ENCODE data around the gene FAM83C.

DNA sequence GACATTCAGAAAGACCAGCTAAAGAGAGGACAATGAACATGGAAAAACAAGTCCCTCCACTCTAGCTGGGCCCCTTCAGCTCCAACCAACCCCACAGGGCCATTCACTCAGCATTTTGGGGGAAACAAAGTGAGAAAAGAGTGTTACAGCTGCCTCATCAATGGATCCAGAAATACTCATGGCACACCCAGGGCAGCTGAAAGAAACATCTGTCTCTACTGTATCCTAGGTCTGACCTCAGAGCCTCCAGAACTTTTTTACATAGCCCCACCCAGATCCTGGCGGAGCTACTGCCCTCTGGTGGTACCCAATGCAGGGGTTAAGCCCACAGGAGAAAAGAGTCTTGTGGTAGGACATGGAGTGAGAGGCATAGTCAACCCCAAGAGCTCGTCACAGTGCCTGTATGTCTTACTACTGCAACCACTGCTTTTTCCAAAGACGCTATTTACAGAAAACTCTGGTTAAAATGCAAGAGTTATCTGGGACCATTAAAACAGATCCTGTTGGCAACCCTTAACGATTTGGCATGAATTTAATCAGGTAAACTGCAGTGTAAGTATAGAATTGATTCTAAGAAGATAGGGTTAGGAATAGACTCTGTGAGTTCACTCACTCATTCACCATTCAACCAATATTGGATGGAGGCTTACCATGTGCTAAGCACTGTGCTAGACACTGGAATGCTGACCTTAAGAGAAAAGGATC lies 37.4 kb upstream of the FAM83C start:
- TF ChIP-seq, protein P1, sequence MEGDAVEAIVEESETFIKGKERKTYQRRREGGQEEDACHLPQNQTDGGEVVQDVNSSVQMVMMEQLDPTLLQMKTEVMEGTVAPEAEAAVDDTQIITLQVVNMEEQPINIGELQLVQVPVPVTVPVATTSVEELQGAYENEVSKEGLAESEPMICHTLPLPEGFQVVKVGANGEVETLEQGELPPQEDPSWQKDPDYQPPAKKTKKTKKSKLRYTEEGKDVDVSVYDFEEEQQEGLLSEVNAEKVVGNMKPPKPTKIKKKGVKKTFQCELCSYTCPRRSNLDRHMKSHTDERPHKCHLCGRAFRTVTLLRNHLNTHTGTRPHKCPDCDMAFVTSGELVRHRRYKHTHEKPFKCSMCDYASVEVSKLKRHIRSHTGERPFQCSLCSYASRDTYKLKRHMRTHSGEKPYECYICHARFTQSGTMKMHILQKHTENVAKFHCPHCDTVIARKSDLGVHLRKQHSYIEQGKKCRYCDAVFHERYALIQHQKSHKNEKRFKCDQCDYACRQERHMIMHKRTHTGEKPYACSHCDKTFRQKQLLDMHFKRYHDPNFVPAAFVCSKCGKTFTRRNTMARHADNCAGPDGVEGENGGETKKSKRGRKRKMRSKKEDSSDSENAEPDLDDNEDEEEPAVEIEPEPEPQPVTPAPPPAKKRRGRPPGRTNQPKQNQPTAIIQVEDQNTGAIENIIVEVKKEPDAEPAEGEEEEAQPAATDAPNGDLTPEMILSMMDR (IDR thresholded peaks at IDR 0.05 in 2 of 3, conservative IDR thresholded peaks at IDR 0.05 in 1 of 3; ENCODE audit: borderline replicate concordance in 1 of 3, insufficient read depth in 1 of 3, low read depth in 2 of 3, low read length in 2 of 3), result peak; percentile 83 to 98 (median 90)
- TF ChIP-seq EZH2 (IDR thresholded peaks at IDR 0.05), result no peak
- TF ChIP-seq POLR2AphosphoS5 (IDR thresholded peaks at IDR 0.05; ENCODE audit: low read depth, low read length), result no peak
- no peak for TF ChIP-seq JUND (IDR thresholded peaks at IDR 0.05)
- no peak for TF ChIP-seq YY1 (IDR thresholded peaks at IDR 0.05; ENCODE audit: extremely low read depth, insufficient replicate concordance, low read depth, low read length)
- TF ChIP-seq ELF1 (IDR thresholded peaks at IDR 0.05; ENCODE audit: borderline replicate concordance, low read depth), result no peak
- TF ChIP-seq, protein P2, sequence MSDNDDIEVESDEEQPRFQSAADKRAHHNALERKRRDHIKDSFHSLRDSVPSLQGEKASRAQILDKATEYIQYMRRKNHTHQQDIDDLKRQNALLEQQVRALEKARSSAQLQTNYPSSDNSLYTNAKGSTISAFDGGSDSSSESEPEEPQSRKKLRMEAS (IDR thresholded peaks at IDR 0.05), result no peak
- no peak for TF ChIP-seq TCF7L2 (IDR thresholded peaks at IDR 0.05; ENCODE audit: borderline replicate concordance, extremely low read depth, insufficient read depth, insufficient read length)
- TF ChIP-seq, protein P3, sequence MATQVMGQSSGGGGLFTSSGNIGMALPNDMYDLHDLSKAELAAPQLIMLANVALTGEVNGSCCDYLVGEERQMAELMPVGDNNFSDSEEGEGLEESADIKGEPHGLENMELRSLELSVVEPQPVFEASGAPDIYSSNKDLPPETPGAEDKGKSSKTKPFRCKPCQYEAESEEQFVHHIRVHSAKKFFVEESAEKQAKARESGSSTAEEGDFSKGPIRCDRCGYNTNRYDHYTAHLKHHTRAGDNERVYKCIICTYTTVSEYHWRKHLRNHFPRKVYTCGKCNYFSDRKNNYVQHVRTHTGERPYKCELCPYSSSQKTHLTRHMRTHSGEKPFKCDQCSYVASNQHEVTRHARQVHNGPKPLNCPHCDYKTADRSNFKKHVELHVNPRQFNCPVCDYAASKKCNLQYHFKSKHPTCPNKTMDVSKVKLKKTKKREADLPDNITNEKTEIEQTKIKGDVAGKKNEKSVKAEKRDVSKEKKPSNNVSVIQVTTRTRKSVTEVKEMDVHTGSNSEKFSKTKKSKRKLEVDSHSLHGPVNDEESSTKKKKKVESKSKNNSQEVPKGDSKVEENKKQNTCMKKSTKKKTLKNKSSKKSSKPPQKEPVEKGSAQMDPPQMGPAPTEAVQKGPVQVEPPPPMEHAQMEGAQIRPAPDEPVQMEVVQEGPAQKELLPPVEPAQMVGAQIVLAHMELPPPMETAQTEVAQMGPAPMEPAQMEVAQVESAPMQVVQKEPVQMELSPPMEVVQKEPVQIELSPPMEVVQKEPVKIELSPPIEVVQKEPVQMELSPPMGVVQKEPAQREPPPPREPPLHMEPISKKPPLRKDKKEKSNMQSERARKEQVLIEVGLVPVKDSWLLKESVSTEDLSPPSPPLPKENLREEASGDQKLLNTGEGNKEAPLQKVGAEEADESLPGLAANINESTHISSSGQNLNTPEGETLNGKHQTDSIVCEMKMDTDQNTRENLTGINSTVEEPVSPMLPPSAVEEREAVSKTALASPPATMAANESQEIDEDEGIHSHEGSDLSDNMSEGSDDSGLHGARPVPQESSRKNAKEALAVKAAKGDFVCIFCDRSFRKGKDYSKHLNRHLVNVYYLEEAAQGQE (IDR thresholded peaks at IDR 0.05; ENCODE audit: low read depth), result no peak
- no peak for TF ChIP-seq EZH2phosphoT487 (IDR thresholded peaks at IDR 0.05; ENCODE audit: borderline replicate concordance)
- peak; percentile 80 for TF ChIP-seq RAD21 (IDR thresholded peaks at IDR 0.05; ENCODE audit: low read depth)
- TF ChIP-seq, protein P4, sequence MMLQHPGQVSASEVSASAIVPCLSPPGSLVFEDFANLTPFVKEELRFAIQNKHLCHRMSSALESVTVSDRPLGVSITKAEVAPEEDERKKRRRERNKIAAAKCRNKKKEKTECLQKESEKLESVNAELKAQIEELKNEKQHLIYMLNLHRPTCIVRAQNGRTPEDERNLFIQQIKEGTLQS (IDR thresholded peaks at IDR 0.05), result no peak
- TF ChIP-seq EGR1 (IDR thresholded peaks at IDR 0.05; ENCODE audit: low read depth), result no peak
